KOPT-K1 (cell line): ENCODE data around the gene CERKL.

Experiments
- H3K27ac ChIP-seq: fragments of 200-600 bp; sonication (generic); 2 replicates; pipeline ENCODE4 v1.5.1; 2016; ENCODE audit warnings: antibody characterized with exemption, mild to moderate bottlenecking, low read depth, low read length; ENCODE audit not compliant: poor library complexity, severe bottlenecking
- H3K36me3 ChIP-seq: fragments of 200-600 bp; sonication (generic); 2 replicates; pipeline ENCODE4 v1.5.1; 2017; ENCODE audit warnings: antibody characterized with exemption, mild to moderate bottlenecking, low read length, moderate library complexity; ENCODE audit not compliant: insufficient read depth
- H3K9me3 ChIP-seq: fragments of 200-600 bp; sonication (generic); 2 replicates; pipeline ENCODE4 v1.5.1; 2017; ENCODE audit warnings: antibody characterized with exemption, low read length, mild to moderate bottlenecking; ENCODE audit not compliant: insufficient read depth, poor library complexity, severe bottlenecking

The CERKL gene

GRCh38 chr2:181552808-181553207 lies 104.1 kb downstream of the CERKL start:
- H3K27ac ChIP-seq, result no peak overlapping the region

GRCh38 chr2:181546086-181546485 lies 110.8 kb downstream of the CERKL start:
- Histone ChIP-seq H3K9me3 (no peaks in the 10 kb centered on the region), H3K27ac (no peak overlapping the region), H3K36me3 (peaks cover 59% of the 10 kb centered on the region)

More at GRCh38 chr2:181552808-181553207, 104.1 kb downstream of the CERKL start:
- peaks cover 31% of the 10 kb centered on the region for H3K36me3 ChIP-seq
- no peaks in the 10 kb centered on the region for H3K9me3 ChIP-seq

GRCh38 chr2:181542170-181542569 lies 114.7 kb downstream of the CERKL start:
- Histone ChIP-seq H3K9me3 (no peaks in the 10 kb centered on the region), H3K27ac (no peak overlapping the region), H3K36me3 (peaks cover 63% of the 10 kb centered on the region)

GRCh38 chr2:181540421-181540820 lies 116.5 kb downstream of the CERKL start:
- Histone ChIP-seq H3K36me3 (peaks cover 67% of the 10 kb centered on the region), H3K27ac (no peak overlapping the region), H3K9me3 (no peaks in the 10 kb centered on the region)

- H3K9me3 ChIP-seq, result no peaks in the 10 kb centered on the region
- no peak overlapping the region for H3K27ac ChIP-seq
- peaks cover 99% of the 10 kb centered on the region for H3K36me3 ChIP-seq
Measured at GRCh38 chr2:181536730-181537129, 120.2 kb downstream of the CERKL start.

GRCh38 chr2:181528441-181528840 lies 128.5 kb downstream of the CERKL start:
- Histone ChIP-seq H3K36me3 (peaks cover 99% of the 10 kb centered on the region), H3K27ac (no peak overlapping the region), H3K9me3 (no peaks in the 10 kb centered on the region)

- peaks cover 100% of the 10 kb centered on the region for H3K36me3 ChIP-seq
- H3K9me3 ChIP-seq, result no peaks in the 10 kb centered on the region
- no peak overlapping the region for H3K27ac ChIP-seq
Measured at GRCh38 chr2:181527058-181527457, 129.8 kb downstream of the CERKL start.

- Histone ChIP-seq H3K27ac (no peak overlapping the region), H3K36me3 (peaks cover 100% of the 10 kb centered on the region), H3K9me3 (no peaks in the 10 kb centered on the region)
Measured at GRCh38 chr2:181526014-181526413, 130.9 kb downstream of the CERKL start.

- Histone ChIP-seq H3K36me3 (peaks cover 100% of the 10 kb centered on the region), H3K27ac (no peak overlapping the region), H3K9me3 (no peaks in the 10 kb centered on the region)
Measured at GRCh38 chr2:181523756-181524155, 133.1 kb downstream of the CERKL start.

GRCh38 chr2:181520253-181520652 lies 136.7 kb downstream of the CERKL start:
- Histone ChIP-seq H3K27ac (no peak overlapping the region), H3K36me3 (peaks cover 99% of the 10 kb centered on the region), H3K9me3 (no peaks in the 10 kb centered on the region)

GRCh38 chr2:181517685-181518301 lies 139.1 kb downstream of the CERKL start:
- H3K36me3 ChIP-seq, result peaks cover 99% of the 10 kb centered on the region
- no peaks in the 10 kb centered on the region for H3K9me3 ChIP-seq
- H3K27ac ChIP-seq, result no peak overlapping the region

GRCh38 chr2:181516992-181517391 lies 139.9 kb downstream of the CERKL start:
- Histone ChIP-seq H3K27ac (no peak overlapping the region), H3K36me3 (peaks cover 99% of the 10 kb centered on the region)

GRCh38 chr2:181515719-181516118 lies 141.2 kb downstream of the CERKL start:
- H3K27ac ChIP-seq, result no peak overlapping the region
- peaks cover 99% of the 10 kb centered on the region for H3K36me3 ChIP-seq
- no peaks in the 10 kb centered on the region for H3K9me3 ChIP-seq

More at GRCh38 chr2:181516992-181517391, 139.9 kb downstream of the CERKL start:
- no peaks in the 10 kb centered on the region for H3K9me3 ChIP-seq

- Histone ChIP-seq H3K27ac (no peak overlapping the region), H3K9me3 (no peaks in the 10 kb centered on the region), H3K36me3 (peaks cover 99% of the 10 kb centered on the region)
Measured at GRCh38 chr2:181500201-181500600, 156.7 kb downstream of the CERKL start.

- Histone ChIP-seq H3K36me3 (peaks cover 99% of the 10 kb centered on the region), H3K9me3 (no peaks in the 10 kb centered on the region)
Measured at GRCh38 chr2:181499231-181499630, 157.7 kb downstream of the CERKL start.

More at GRCh38 chr2:181499231-181499630, 157.7 kb downstream of the CERKL start:
- no peak overlapping the region for H3K27ac ChIP-seq
